ENCODE results near the gene SLC7A7. TPM values are rescaled to one million over a fixed set of nuclear protein-coding genes. Genes with fewer than 3 reads are reported as not detected.
"Not testable (repeated sequence)": the region's sequence is repeated elsewhere in the genome, so short reads cannot be mapped to it uniquely, and the experiment has no call there.

Gene SLC7A7
- total and polyA plus RNA-seq, 12 donors = 4.0 to 30.5 (median 17.7) TPM

- TF ChIP-seq POLR2A (IDR thresholded peaks at IDR 0.05) (no peak), CTCF (IDR thresholded peaks at IDR 0.05) (no peak)
- 92 to 100% (median 98%) methylated on average over 1 of the region's 1 CpG for WGBS, 4 donors
- H3K4me1 ChIP-seq (replicated peaks in 1 of 2) = peaks cover 8 to 9% of the 10 kb centered on the region in 2 donors
- no peak overlapping the region for H3K4me3 ChIP-seq
- H3K27me3 ChIP-seq = no peaks in the 10 kb centered on the region
- no peak for DNase-seq
- H3K27ac ChIP-seq = no peak overlapping the region
- peaks cover 0 to 6% (median 0%) of the 10 kb centered on the region in 3 donors for H3K9me3 ChIP-seq (replicated peaks in 1 of 3)
- no peaks in the 10 kb centered on the region for H3K36me3 ChIP-seq (replicated peaks in 1 of 2)
- intact Hi-C loops (cut with DNase I) = no loop called here
Measured at GRCh38 chr14:22761734-22762133, 53.5 kb downstream of the SLC7A7 start.

GRCh38 chr14:22757972-22758650 lies 57.1 kb downstream of the SLC7A7 start:
- intact Hi-C loops (cut with DNase I); H3K27me3 ChIP-seq; H3K27ac ChIP-seq; H3K4me3 ChIP-seq; DNase-seq; H3K4me1 ChIP-seq (replicated peaks in 1 of 2); H3K36me3 ChIP-seq (replicated peaks in 1 of 2); H3K9me3 ChIP-seq (replicated peaks in 1 of 3): not testable (repeated sequence)
- WGBS, 4 donors = 85 to 93% (median 89%) methylated on average over 9 to 10 of the region's 10 CpGs

- Histone ChIP-seq H3K4me3 (no peak overlapping the region), H3K4me1 (replicated peaks in 1 of 2) (peaks cover 0 to 4% of the 10 kb centered on the region in 2 donors), H3K9me3 (replicated peaks in 1 of 3) (no peaks in the 10 kb centered on the region), H3K27ac (peak overlapping the region in 2 of 5 donors; percentile 18 to 57), H3K27me3 (no peaks in the 10 kb centered on the region), H3K36me3 (replicated peaks in 1 of 2) (no peaks in the 10 kb centered on the region)
- intact Hi-C loops (cut with DNase I) = no loop called here
- peak in 2 of 7 donors; percentile 17 to 20 for DNase-seq
- 46 to 64% (median 50%) methylated on average over 6 of the region's 6 CpGs for WGBS, 4 donors
- TF ChIP-seq POLR2A (IDR thresholded peaks at IDR 0.05) = no peak
- no peak for TF ChIP-seq CTCF (IDR thresholded peaks at IDR 0.05)
Measured at GRCh38 chr14:22753586-22753985, 61.6 kb downstream of the SLC7A7 start.

GRCh38 chr14:22752422-22752821 lies 62.8 kb downstream of the SLC7A7 start:
- Histone ChIP-seq H3K36me3 (replicated peaks in 1 of 2) (no peaks in the 10 kb centered on the region), H3K9me3 (replicated peaks in 1 of 3) (no peaks in the 10 kb centered on the region), H3K27me3 (no peaks in the 10 kb centered on the region), H3K27ac (peak overlapping the region in 1 of 5 donors; percentile 52), H3K4me1 (replicated peaks in 1 of 2) (peaks cover 0 to 4% of the 10 kb centered on the region in 2 donors), H3K4me3 (no peak overlapping the region)
- no peak for DNase-seq
- 43 to 57% (median 48%) methylated on average over 8 of the region's 8 CpGs for WGBS, 4 donors
- TF ChIP-seq CTCF (IDR thresholded peaks at IDR 0.05) (no peak), POLR2A (IDR thresholded peaks at IDR 0.05) (no peak)
- intact Hi-C loops (cut with DNase I) = no loop called here

- Histone ChIP-seq H3K36me3 (replicated peaks in 1 of 2) (no peaks in the 10 kb centered on the region), H3K4me3 (no peak overlapping the region), H3K4me1 (replicated peaks in 1 of 2) (peaks cover 0 to 4% of the 10 kb centered on the region in 2 donors), H3K9me3 (replicated peaks in 1 of 3) (no peaks in the 10 kb centered on the region), H3K27me3 (no peaks in the 10 kb centered on the region), H3K27ac (no peak overlapping the region)
- no peak for TF ChIP-seq POLR2A (IDR thresholded peaks at IDR 0.05)
- no peak for TF ChIP-seq CTCF (IDR thresholded peaks at IDR 0.05)
- intact Hi-C loops (cut with DNase I) = no loop called here
- 27 to 39% (median 34%) methylated on average over 4 of the region's 4 CpGs for WGBS, 4 donors
- no peak for DNase-seq
Measured at GRCh38 chr14:22748631-22749068, 66.6 kb downstream of the SLC7A7 start.
